ENCODE data around the gene FAM107B. TPM values are rescaled to one million over a fixed set of nuclear protein-coding genes. Genes with fewer than 3 reads are reported as not detected.

Gene FAM107B
- total RNA-seq, 2 experiments from 2014 or later: 188 to 200 TPM

DNA sequence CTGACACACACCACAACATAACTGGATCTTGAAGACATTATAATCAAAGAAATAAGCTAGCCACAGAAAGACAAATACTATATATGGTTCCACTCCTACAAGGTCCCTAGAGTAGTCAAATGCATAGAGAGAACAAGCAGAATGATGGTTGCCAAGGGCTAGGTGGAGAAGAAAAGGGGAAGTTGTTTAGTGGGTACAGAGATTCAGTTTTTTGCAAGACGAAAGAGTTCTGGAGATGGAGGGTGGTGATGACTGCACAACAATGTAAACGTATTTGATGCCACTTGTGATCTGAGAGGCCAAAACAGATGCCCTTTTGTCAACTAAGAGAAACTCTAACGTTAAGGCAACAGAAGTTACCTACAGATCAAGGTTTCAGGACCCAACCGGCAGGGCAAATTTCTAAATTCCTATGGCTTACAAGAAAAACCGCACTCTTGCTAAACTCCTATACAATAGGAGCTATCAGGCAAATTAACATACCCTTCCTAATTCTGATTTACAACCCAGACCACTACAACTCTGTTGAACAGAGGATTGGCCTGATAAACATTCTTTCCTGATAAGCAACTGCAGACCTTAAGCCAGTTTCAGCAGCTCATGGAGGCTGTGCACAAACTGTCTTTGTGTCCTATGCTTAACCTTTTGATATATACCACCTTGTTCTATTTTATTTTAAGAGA lies 69.0 kb downstream of the FAM107B start:
- no peak for ATAC-seq (ENCODE audit: low read depth)
- Mint-ChIP-seq H3K27ac (no peak overlapping the region), H3K4me3 (no peak overlapping the region), H3K36me3 (no peaks in the 10 kb centered on the region), H3K27me3 (no peaks in the 10 kb centered on the region), H3K4me1 (no peaks in the 10 kb centered on the region), H3K9me3 (peaks cover 3% of the 10 kb centered on the region)
- DNase-seq: no peak
- POLR2A ChIA-PET: no interaction called here

DNA sequence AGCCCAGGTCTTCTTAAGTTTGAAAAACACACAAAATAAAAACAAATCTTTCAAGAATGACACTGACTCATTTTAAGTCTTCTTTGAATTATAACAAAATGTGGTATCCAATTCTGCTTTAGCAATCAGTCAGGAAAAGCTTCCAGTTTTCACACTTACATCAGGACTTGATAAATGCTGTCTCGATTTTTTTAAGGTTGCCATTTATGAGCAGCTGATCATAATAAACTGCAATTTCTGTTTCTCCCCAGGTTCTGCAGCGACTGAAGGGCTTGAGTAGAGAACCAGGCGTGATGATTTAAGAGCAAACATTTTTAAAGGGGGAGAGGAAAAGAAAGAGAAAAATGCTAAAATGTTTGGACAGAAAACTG lies 71.1 kb downstream of the FAM107B start:
- ATAC-seq (ENCODE audit: low read depth): no peak
- Mint-ChIP-seq H3K27ac (no peak overlapping the region), H3K36me3 (no peaks in the 10 kb centered on the region), H3K9me3 (peaks cover 3% of the 10 kb centered on the region), H3K27me3 (no peaks in the 10 kb centered on the region), H3K4me1 (no peaks in the 10 kb centered on the region), H3K4me3 (no peak overlapping the region)
- POLR2A ChIA-PET: no interaction called here
- no peak for DNase-seq

- Mint-ChIP-seq H3K9me3 (peaks cover 3% of the 10 kb centered on the region), H3K4me1 (no peaks in the 10 kb centered on the region), H3K36me3 (no peaks in the 10 kb centered on the region), H3K27me3 (no peaks in the 10 kb centered on the region), H3K27ac (no peak overlapping the region), H3K4me3 (no peak overlapping the region)
- DNase-seq: no peak
- POLR2A ChIA-PET: interaction anchor here (0.6 kb wide), 1 partner anchor 174 kb away, joined by 3 read pairs; no protein-coding TSS in a partner anchor
- no peak for ATAC-seq (ENCODE audit: low read depth)
These were observed 73.2 kb downstream of the FAM107B start for GRCh38 chr10:14701466-14701865.

DNA sequence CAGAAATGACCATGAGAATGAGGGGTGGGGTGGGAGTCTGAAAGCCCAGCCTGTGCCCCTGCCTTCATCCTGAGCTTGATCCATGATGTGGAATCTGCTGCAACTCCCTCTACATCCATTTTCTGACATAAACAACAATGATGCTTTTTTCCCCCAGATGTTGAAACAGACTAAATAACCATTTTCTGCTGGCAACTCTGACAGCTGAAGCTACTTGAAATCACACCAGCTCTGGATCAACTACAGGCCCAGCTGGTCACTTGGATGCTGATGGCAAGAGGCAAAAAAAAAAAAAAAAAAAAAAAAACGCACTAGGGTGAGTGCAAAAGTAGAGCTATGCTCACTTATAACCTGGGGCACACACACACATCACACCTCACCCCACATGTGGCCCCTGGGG lies 74.2 kb downstream of the FAM107B start:
- Mint-ChIP-seq H3K36me3 (no peaks in the 10 kb centered on the region), H3K27ac (no peak overlapping the region), H3K27me3 (no peaks in the 10 kb centered on the region), H3K9me3 (peaks cover 2% of the 10 kb centered on the region), H3K4me1 (no peaks in the 10 kb centered on the region), H3K4me3 (no peak overlapping the region)
- POLR2A ChIA-PET: no interaction called here
- DNase-seq (no peak), ATAC-seq (ENCODE audit: low read depth) (no peak)

DNA sequence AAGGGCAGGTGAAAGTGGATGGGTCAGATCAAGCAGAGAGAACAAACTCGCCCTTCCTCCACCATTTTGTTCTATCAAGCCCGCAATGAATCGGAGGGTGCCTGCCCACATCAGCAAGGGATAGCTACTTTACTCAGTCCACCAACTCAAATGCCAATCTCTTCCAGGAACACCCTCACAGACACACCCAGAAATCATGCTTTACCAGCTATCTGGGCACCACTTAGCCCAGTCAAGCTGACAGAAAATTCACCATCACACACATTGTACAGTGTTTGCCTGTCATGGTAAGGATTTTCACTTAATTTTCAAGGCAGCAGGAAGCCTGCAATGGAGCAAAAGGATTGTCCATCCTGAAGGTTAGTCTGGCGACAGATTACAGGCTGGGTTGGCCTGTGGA lies 75.2 kb downstream of the FAM107B start:
- ATAC-seq (ENCODE audit: low read depth) (no peak), DNase-seq (no peak)
- POLR2A ChIA-PET: no interaction called here
- Mint-ChIP-seq H3K36me3 (no peaks in the 10 kb centered on the region), H3K9me3 (no peaks in the 10 kb centered on the region), H3K4me1 (no peaks in the 10 kb centered on the region), H3K27me3 (no peaks in the 10 kb centered on the region), H3K4me3 (no peak overlapping the region), H3K27ac (no peak overlapping the region)

DNA sequence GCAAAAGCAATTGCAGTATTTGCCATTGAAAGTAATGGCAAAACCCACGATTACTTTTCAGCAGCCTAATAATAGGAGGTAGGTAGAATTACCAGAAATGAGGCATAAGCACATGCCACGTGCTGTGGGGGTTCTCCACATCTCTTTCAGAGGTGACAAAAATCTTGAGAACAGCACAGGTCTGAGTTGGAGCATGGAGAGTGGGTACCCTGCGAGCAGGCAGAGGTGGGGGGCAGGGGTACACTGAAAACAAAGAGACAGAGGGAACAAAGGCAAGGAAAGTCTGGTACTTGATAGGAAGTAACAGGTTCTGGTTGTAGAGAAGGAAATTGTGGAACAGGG lies 75.9 kb downstream of the FAM107B start:
- Mint-ChIP-seq H3K9me3 (no peaks in the 10 kb centered on the region), H3K4me1 (no peaks in the 10 kb centered on the region), H3K4me3 (no peak overlapping the region), H3K36me3 (no peaks in the 10 kb centered on the region), H3K27me3 (no peaks in the 10 kb centered on the region), H3K27ac (no peak overlapping the region)
- ATAC-seq (ENCODE audit: low read depth) (no peak), DNase-seq (no peak)
- POLR2A ChIA-PET: no interaction called here

DNA sequence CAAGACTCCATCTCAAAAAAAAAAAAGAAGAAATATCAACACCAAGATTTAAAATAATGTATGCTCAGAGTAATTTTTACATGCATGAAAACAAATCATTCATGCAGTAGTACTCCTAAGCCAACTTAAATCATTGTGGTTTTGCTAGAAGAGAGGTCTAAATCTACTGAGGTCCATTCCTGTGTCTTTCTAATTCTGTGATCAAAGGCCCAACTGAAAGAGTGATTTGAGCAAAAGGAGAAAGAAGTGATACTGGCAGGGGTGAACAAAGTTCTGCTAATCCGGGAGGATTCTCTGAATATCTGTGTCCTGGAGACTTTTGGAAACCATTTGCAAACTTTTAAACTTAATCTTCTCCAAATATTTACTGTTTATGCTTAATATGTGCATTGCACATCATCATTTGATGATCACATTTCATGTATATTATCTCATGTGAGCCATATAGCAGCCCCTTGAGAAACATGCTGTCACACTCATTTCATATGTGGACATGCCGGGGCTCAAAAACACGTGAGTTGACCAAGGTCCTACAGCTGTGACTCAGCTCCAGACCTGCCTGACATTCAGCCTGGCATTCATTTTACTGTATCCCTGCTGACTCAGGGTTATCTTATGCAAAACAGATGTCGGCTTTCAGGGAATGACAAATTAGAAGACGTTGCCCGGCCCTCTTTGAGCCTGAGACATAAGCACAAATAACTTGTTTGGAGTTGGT lies 76.4 kb downstream of the FAM107B start:
- H3K4me3 Mint-ChIP-seq: no peak overlapping the region
- no peaks in the 10 kb centered on the region for H3K4me1 Mint-ChIP-seq

GRCh38 chr10:14697281-14697680 lies 77.4 kb downstream of the FAM107B start:
- Mint-ChIP-seq H3K4me3 (no peak overlapping the region), H3K27ac (no peak overlapping the region), H3K9me3 (no peaks in the 10 kb centered on the region), H3K4me1 (no peaks in the 10 kb centered on the region), H3K27me3 (no peaks in the 10 kb centered on the region), H3K36me3 (no peaks in the 10 kb centered on the region)
- DNase-seq: no peak
- ATAC-seq (ENCODE audit: low read depth): no peak
- POLR2A ChIA-PET: no interaction called here

More for the DNA sequence above, 76.4 kb downstream of the FAM107B start:
- no peaks in the 10 kb centered on the region for H3K9me3 Mint-ChIP-seq
- H3K27me3 Mint-ChIP-seq: no peaks in the 10 kb centered on the region
- POLR2A ChIA-PET: no interaction called here
- DNase-seq: no peak
- no peak overlapping the region for H3K27ac Mint-ChIP-seq
- no peaks in the 10 kb centered on the region for H3K36me3 Mint-ChIP-seq
- no peak for ATAC-seq (ENCODE audit: low read depth)

DNA sequence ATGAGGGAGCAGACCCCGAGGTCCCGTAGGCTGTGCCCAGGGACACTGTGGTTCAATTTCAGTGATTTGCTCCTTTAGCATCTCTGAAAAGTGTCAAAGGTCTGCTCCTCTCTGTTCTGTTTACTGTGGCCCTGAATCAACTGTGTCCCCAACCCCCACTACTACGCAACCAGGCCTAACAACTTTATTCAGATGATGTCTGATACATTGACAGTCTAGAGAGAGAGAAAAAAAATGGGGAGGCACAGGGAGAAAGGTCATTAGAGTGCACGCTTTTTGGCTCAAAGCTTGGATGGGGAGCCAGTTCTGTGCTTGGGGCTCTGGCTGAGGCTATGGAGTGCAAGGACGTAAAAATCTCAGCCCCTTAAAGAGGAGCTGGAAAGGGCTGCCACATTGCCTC lies 77.9 kb downstream of the FAM107B start:
- Mint-ChIP-seq H3K27me3 (no peaks in the 10 kb centered on the region), H3K36me3 (no peaks in the 10 kb centered on the region)
- POLR2A ChIA-PET: no interaction called here

GRCh38 chr10:14695847-14696480 lies 78.7 kb downstream of the FAM107B start:
- no peaks in the 10 kb centered on the region for H3K9me3 Mint-ChIP-seq
- H3K27ac Mint-ChIP-seq: no peak overlapping the region
- DNase-seq: no peak
- POLR2A ChIA-PET: no interaction called here
- H3K36me3 Mint-ChIP-seq: no peaks in the 10 kb centered on the region
- no peaks in the 10 kb centered on the region for H3K27me3 Mint-ChIP-seq
- no peak for ATAC-seq (ENCODE audit: low read depth)
- H3K4me3 Mint-ChIP-seq: no peak overlapping the region
- H3K4me1 Mint-ChIP-seq: no peaks in the 10 kb centered on the region

More for the DNA sequence above, 77.9 kb downstream of the FAM107B start:
- H3K27ac Mint-ChIP-seq: no peak overlapping the region
- H3K4me3 Mint-ChIP-seq: no peak overlapping the region
- H3K4me1 Mint-ChIP-seq: no peaks in the 10 kb centered on the region
- ATAC-seq (ENCODE audit: low read depth) (no peak), DNase-seq (no peak)
- H3K9me3 Mint-ChIP-seq: no peaks in the 10 kb centered on the region

- Mint-ChIP-seq H3K27ac (no peak overlapping the region), H3K9me3 (no peaks in the 10 kb centered on the region), H3K27me3 (no peaks in the 10 kb centered on the region), H3K4me1 (peaks cover 3% of the 10 kb centered on the region), H3K36me3 (no peaks in the 10 kb centered on the region), H3K4me3 (no peak overlapping the region)
- no peak for ATAC-seq (ENCODE audit: low read depth)
- no peak for DNase-seq
- POLR2A ChIA-PET: no interaction called here
These were observed 80.8 kb downstream of the FAM107B start for GRCh38 chr10:14693891-14694290.

DNA sequence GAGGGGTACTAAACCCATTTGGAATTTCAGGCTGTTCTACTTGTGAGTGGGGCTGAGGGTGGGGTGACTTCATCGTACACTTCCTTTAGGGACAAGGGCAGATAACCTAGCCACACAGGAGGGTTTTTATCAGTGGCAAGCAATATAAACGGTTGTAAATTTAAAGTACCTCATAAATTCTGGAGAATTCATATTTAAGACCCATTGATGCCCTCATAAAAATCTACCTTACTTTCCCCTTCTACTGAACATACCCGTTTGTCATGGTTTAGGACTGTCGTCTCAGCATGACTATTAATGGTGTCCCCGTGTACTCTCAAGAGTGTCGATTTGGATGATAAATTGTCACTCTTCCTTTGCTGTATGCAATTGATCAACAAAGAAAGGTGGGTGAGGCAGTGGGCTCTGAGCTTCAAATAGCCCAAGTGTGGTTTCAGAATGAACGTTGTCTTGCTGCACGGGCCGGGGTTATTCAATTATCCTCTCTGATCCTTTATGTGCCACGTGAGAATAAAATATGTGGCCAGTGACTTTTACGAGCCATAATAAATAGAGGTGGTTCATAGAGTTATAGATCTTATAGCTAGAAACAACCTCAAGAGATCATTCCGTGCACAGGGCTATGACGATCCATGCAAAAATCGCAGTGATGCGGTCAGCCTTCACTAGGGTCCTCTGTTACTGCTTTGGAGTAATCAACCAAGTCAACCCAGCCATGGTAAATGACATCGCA lies 82.2 kb downstream of the FAM107B start:
- H3K4me3 Mint-ChIP-seq: no peak overlapping the region
- POLR2A ChIA-PET: no interaction called here

GRCh38 chr10:14691359-14691758 lies 83.3 kb downstream of the FAM107B start:
- peaks cover 1% of the 10 kb centered on the region for H3K9me3 Mint-ChIP-seq
- DNase-seq (no peak), ATAC-seq (ENCODE audit: low read depth) (no peak)
- H3K27me3 Mint-ChIP-seq: no peaks in the 10 kb centered on the region
- H3K36me3 Mint-ChIP-seq: no peaks in the 10 kb centered on the region
- POLR2A ChIA-PET: no interaction called here
- H3K4me1 Mint-ChIP-seq: peaks cover 8% of the 10 kb centered on the region
- H3K4me3 Mint-ChIP-seq: no peak overlapping the region
- no peak overlapping the region for H3K27ac Mint-ChIP-seq

More for the DNA sequence above, 82.2 kb downstream of the FAM107B start:
- Mint-ChIP-seq H3K27ac (no peak overlapping the region), H3K9me3 (peaks cover 1% of the 10 kb centered on the region), H3K4me1 (peaks cover 8% of the 10 kb centered on the region), H3K27me3 (no peaks in the 10 kb centered on the region), H3K36me3 (no peaks in the 10 kb centered on the region)
- ATAC-seq (ENCODE audit: low read depth) (no peak), DNase-seq (no peak)
